CD14-positive monocyte (primary cell): ENCODE results near the gene KCNK13. TPM values are rescaled to one million over a fixed set of nuclear protein-coding genes. Genes with fewer than 3 reads are reported as not detected.
"Not testable (repeated sequence)": the region's sequence is repeated elsewhere in the genome, so short reads cannot be mapped to it uniquely, and the experiment has no call there.

Experiments used
- DNase-seq, 3 donors: peaks; one replicate each; pipeline ENCODE4 v3.0.0-alpha.2; 2011 to 2022
- H2AFZ ChIP-seq: 2 replicates; pipeline ENCODE4 v1.6.0; 2012; ENCODE audit warnings: mild to moderate bottlenecking, low read depth, low read length, inconsistent platforms; ENCODE audit not compliant: insufficient read depth, poor library complexity, severe bottlenecking
- H3K27ac ChIP-seq, 2 donors: 1 replicate in 1 of 2; 2 replicates in 1 of 2; pipeline ENCODE4 v1.5.1; 2012 to 2013; ENCODE audit warnings: low read length in 2 of 2, control low read depth in 1 of 2, inconsistent platforms in 1 of 2, low read depth in 1 of 2, mild to moderate bottlenecking in 1 of 2
- H3K27me3 ChIP-seq, 2 donors: one replicate each; pipeline versions ENCODE4 v1.6.0 to v1.6.1; 2011 to 2013; ENCODE audit warnings: low read length in 2 of 2; ENCODE audit not compliant: control insufficient read depth in 2 of 2, insufficient read depth in 2 of 2
- H3K36me3 ChIP-seq, 2 donors: replicated peaks in 1 of 2; 1 replicate in 1 of 2; 2 replicates in 1 of 2; pipeline versions ENCODE4 v1.5.1 to v1.6.1; 2012 to 2013; ENCODE audit warnings: low read length in 2 of 2, control low read depth in 1 of 2, inconsistent platforms in 1 of 2, mild to moderate bottlenecking in 1 of 2; ENCODE audit not compliant: insufficient read depth in 2 of 2, control insufficient read depth in 1 of 2
- H3K4me1 ChIP-seq, 2 donors: 1 replicate in 1 of 2; 2 replicates in 1 of 2; pipeline versions ENCODE4 v1.5.1 to v1.6.1; 2012 to 2013; ENCODE audit warnings: low read length in 2 of 2, control low read depth in 1 of 2, inconsistent platforms in 1 of 2, mild to moderate bottlenecking in 1 of 2, moderate library complexity in 1 of 2; ENCODE audit not compliant: insufficient read depth in 2 of 2, control insufficient read depth in 1 of 2
- H3K4me2 ChIP-seq: replicated peaks from 2 replicates; pipeline ENCODE3; 2012; ENCODE audit warnings: low read length, moderate library complexity, mild to moderate bottlenecking; ENCODE audit not compliant: poor library complexity, severe bottlenecking; ENCODE audit errors: extremely low read depth
- H3K4me3 ChIP-seq, 3 experiments: fragments of 200-600 bp in 1 of 3; sonication (generic) in 1 of 3; replicated peaks in 1 of 3; 1 replicate in 2 of 3; 2 replicates in 1 of 3; pipeline ENCODE4 v1.5.1; 2011 to 2013; ENCODE audit warnings: low read length in 3 of 3, mild to moderate bottlenecking in 3 of 3, control low read depth in 2 of 3, low read depth in 2 of 3, inconsistent platforms in 1 of 3, moderate library complexity in 1 of 3
- H3K79me2 ChIP-seq: 2 replicates; pipeline ENCODE4 v1.6.0; 2012; ENCODE audit warnings: mild to moderate bottlenecking, control low read depth, inconsistent platforms, low read length, moderate library complexity; ENCODE audit not compliant: insufficient read depth
- H3K9ac ChIP-seq: 2 replicates; pipeline ENCODE4 v1.6.0; 2017; ENCODE audit warnings: low read length, mild to moderate bottlenecking; ENCODE audit not compliant: insufficient read depth, poor library complexity, severe bottlenecking
- H3K9me3 ChIP-seq, 2 donors: replicated peaks in 1 of 2; 1 replicate in 1 of 2; 2 replicates in 1 of 2; pipeline versions ENCODE4 v1.5.1 to v1.6.1; 2012 to 2013; ENCODE audit warnings: low read length in 2 of 2, control low read depth in 1 of 2; ENCODE audit not compliant: control insufficient read depth in 1 of 2, insufficient read depth in 1 of 2
- H4K20me1 ChIP-seq: 2 replicates; pipeline ENCODE4 v1.6.0; 2012; ENCODE audit warnings: mild to moderate bottlenecking, low read length, control low read depth, moderate library complexity; ENCODE audit not compliant: insufficient read depth
- H3K27ac Mint-ChIP-seq, 7 donors: one replicate each; pipeline ENCODE4 v1.8.0; 2020; ENCODE audit warnings: mild to moderate bottlenecking in 7 of 7, mixed read lengths in 7 of 7, moderate library complexity in 6 of 7, inconsistent platforms in 2 of 7
- H3K27me3 Mint-ChIP-seq, 3 donors: one replicate each; pipeline ENCODE4 v1.8.0; 2021 to 2022; ENCODE audit warnings: low read depth in 3 of 3, mild to moderate bottlenecking in 3 of 3, mixed read lengths in 3 of 3, moderate library complexity in 3 of 3, inconsistent platforms in 1 of 3
- H3K36me3 Mint-ChIP-seq, 2 donors: one replicate each; pipeline ENCODE4 v1.8.0; 2020; ENCODE audit warnings: mixed read lengths in 2 of 2, inconsistent platforms in 1 of 2, mild to moderate bottlenecking in 1 of 2
- H3K4me1 Mint-ChIP-seq: one replicate; pipeline ENCODE4 v1.8.0; 2020; ENCODE audit warnings: mild to moderate bottlenecking, mixed read lengths
- H3K4me3 Mint-ChIP-seq, 2 donors: one replicate each; pipeline ENCODE4 v1.8.0; 2020; ENCODE audit warnings: mild to moderate bottlenecking in 2 of 2, mixed read lengths in 2 of 2, moderate library complexity in 1 of 2
- H3K9me3 Mint-ChIP-seq, 7 donors: one replicate each; pipeline ENCODE4 v1.8.0; 2020 to 2022; ENCODE audit warnings: mixed read lengths in 7 of 7, mild to moderate bottlenecking in 6 of 7, moderate library complexity in 6 of 7, inconsistent platforms in 2 of 7
- CTCF ChIP-seq: fragments of 200-600 bp; IDR thresholded peaks from one replicate; pipeline ENCODE4 v1.8.0; 2022; ENCODE audit warnings: antibody characterized with exemption, mild to moderate bottlenecking
- WGBS: methylation state at CpG from one replicate; pipeline ENCODE4 v1.1.5; 2013; ENCODE audit warnings: missing lambda C conversion rate; ENCODE audit not compliant: insufficient coverage; 5-methylcytosine and 5-hydroxymethylcytosine counted together
- intact Hi-C, 2 donors: fragments of 100-400 bp; cut with micrococcal nuclease; formaldehyde crosslinking; loops; one replicate each; pipeline versions ENCODE4 v1.15.0 to v1.15.1; 2023
- polyA plus RNA-seq, 3 donors: library from polyadenylated mRNA; depleted of rRNA in 1 of 3; unstranded in 2 of 3; stranded (reverse) in 1 of 3; fragments of 300-500 nt in 2 of 3; fragments of >200 nt in 1 of 3; fragmentation: Illumina TruSeq in 2 of 3; gene quantifications; 1 replicate in 2 of 3; 2 replicates in 1 of 3; pipeline ENCODE4 v1.2.3, GENCODE V29; 2012 to 2021

Gene KCNK13
- polyA plus RNA-seq, 3 donors, result 1.6 to 4.2 (median 2.9) TPM

GRCh38 chr14:90213099-90213748 is 151.4 kb downstream of the KCNK13 start:
- Histone ChIP-seq H3K79me2 (no peaks in the 10 kb centered on the region), H3K27ac (no peak overlapping the region), H4K20me1 (no peaks in the 10 kb centered on the region), H3K4me3 (no peak overlapping the region), H2AFZ (no peak overlapping the region), H3K4me2 (no peak overlapping the region), H3K4me1 (no peaks in the 10 kb centered on the region), H3K36me3 (no peaks in the 10 kb centered on the region), H3K27me3 (no peaks in the 10 kb centered on the region), H3K9me3 (peaks cover 11 to 14% of the 10 kb centered on the region in 2 donors), H3K9ac (no peak overlapping the region)
- 92% methylated on average over 6 of the region's 7 CpGs for WGBS
- TF ChIP-seq CTCF, result no peak
- no peaks in the 10 kb centered on the region for H3K36me3 Mint-ChIP-seq
- no peak overlapping the region for H3K4me3 Mint-ChIP-seq
- H3K4me1 Mint-ChIP-seq, result no peaks in the 10 kb centered on the region
- intact Hi-C loops, result no loop called here
- no peak overlapping the region for H3K27ac Mint-ChIP-seq
- peaks cover 4 to 23% (median 19%) of the 10 kb centered on the region in 7 donors for H3K9me3 Mint-ChIP-seq
- peaks cover 0 to 2% (median 0%) of the 10 kb centered on the region in 3 donors for H3K27me3 Mint-ChIP-seq
- no peak for DNase-seq

GRCh38 chr14:90228478-90228877 is 166.7 kb downstream of the KCNK13 start:
- peaks cover 3 to 13% (median 4%) of the 10 kb centered on the region in 7 donors for H3K9me3 Mint-ChIP-seq
- no peak overlapping the region for H3K27ac Mint-ChIP-seq
- H3K79me2 ChIP-seq, result no peaks in the 10 kb centered on the region
- no peaks in the 10 kb centered on the region for H3K36me3 ChIP-seq
- no peak for DNase-seq
- TF ChIP-seq CTCF, result no peak
- 100% methylated on average over 1 of the region's 4 CpGs for WGBS
- H4K20me1 ChIP-seq, result no peaks in the 10 kb centered on the region
- no peak overlapping the region for H3K4me3 ChIP-seq
- H3K36me3 Mint-ChIP-seq, result no peaks in the 10 kb centered on the region
- no peak overlapping the region for H3K4me3 Mint-ChIP-seq
- H3K4me1 Mint-ChIP-seq, result no peaks in the 10 kb centered on the region
- intact Hi-C loops, result no loop called here
- peaks cover 0 to 2% of the 10 kb centered on the region in 2 donors for H3K27me3 ChIP-seq
- H2AFZ ChIP-seq, result no peak overlapping the region
- H3K9ac ChIP-seq, result no peak overlapping the region
- peaks cover 6 to 11% (median 10%) of the 10 kb centered on the region in 3 donors for H3K27me3 Mint-ChIP-seq
- H3K9me3 ChIP-seq, result peaks cover 0 to 1% of the 10 kb centered on the region in 2 donors
- H3K4me2 ChIP-seq, result no peak overlapping the region
- H3K4me1 ChIP-seq, result no peaks in the 10 kb centered on the region
- H3K27ac ChIP-seq, result no peak overlapping the region

- H3K36me3 Mint-ChIP-seq, H3K9me3 ChIP-seq, H4K20me1 ChIP-seq, H3K9ac ChIP-seq, H3K27ac Mint-ChIP-seq, H3K27me3 ChIP-seq, H3K4me3 ChIP-seq, H3K79me2 ChIP-seq, H2AFZ ChIP-seq, H3K4me1 ChIP-seq, H3K27ac ChIP-seq, H3K4me1 Mint-ChIP-seq, H3K9me3 Mint-ChIP-seq, DNase-seq, H3K4me2 ChIP-seq, H3K36me3 ChIP-seq, H3K4me3 Mint-ChIP-seq: not testable (repeated sequence)
- H3K27me3 Mint-ChIP-seq, result peaks cover 5 to 13% (median 9%) of the 10 kb centered on the region in 3 donors
- intact Hi-C loops, result loop anchor here in 1 of 2 donors (10.0 kb wide), 1 partner anchor 295 kb away; no protein-coding TSS in a partner anchor
- WGBS, result no CpG with 5 or more reads among the region's 1 CpG
These were observed 168.1 kb downstream of the KCNK13 start for GRCh38 chr14:90229942-90230341.
